ENCODE results near the gene SPEM2.
A peak's percentile ranks its signal among the peaks of the same experiment; 100 is the strongest.

The SPEM2 gene

GRCh38 chr17:7389924-7390910, 35.2 kb upstream of the SPEM2 start:
- Histone ChIP-seq H3K4me3 (ENCODE audit: low read depth, low read length, poor library complexity, severe bottlenecking) (no peak overlapping the region), H3K9me3 (ENCODE audit: low read length) (no peaks in the 10 kb centered on the region), H3K9ac (ENCODE audit: low read length) (no peak overlapping the region), H4K20me1 (ENCODE audit: insufficient read depth, low read length) (no peaks in the 10 kb centered on the region), H3K4me2 (ENCODE audit: low read length) (no peak overlapping the region), H3K36me3 (ENCODE audit: insufficient read depth, low read length) (peaks cover 4% of the 10 kb centered on the region; the same call in 1 of the 2 replicates), H3F3A (ENCODE audit: insufficient read depth, low read length) (no peaks in the 10 kb centered on the region), H2AFZ (ENCODE audit: low read length) (no peak overlapping the region), H3K4me1 (ENCODE audit: insufficient read depth, low read length, severe bottlenecking) (peaks cover 14% of the 10 kb centered on the region), H3K27me3 (ENCODE audit: insufficient read depth, low read length) (no peaks in the 10 kb centered on the region), H3K79me2 (ENCODE audit: insufficient read depth, low read length) (no peaks in the 10 kb centered on the region), H3K27ac (ENCODE audit: low read depth, low read length, poor library complexity, severe bottlenecking) (no peak overlapping the region), H3K9me2 (ENCODE audit: low read depth, low read length) (no peaks in the 10 kb centered on the region)
- no peak for TF ChIP-seq CTCF (IDR thresholded peaks at IDR 0.05; ENCODE audit: low read length)
- TF ChIP-seq EZH2 (IDR thresholded peaks at IDR 0.05; ENCODE audit: borderline replicate concordance, low read length), result no peak

GRCh38 chr17:7391307-7391706, 34.1 kb upstream of the SPEM2 start:
- Histone ChIP-seq H3K36me3 (ENCODE audit: insufficient read depth, low read length) (peaks cover 4% of the 10 kb centered on the region; the same call in 1 of the 2 replicates), H3K27ac (ENCODE audit: low read depth, low read length, poor library complexity, severe bottlenecking) (no peak overlapping the region), H2AFZ (ENCODE audit: low read length) (no peak overlapping the region), H3K4me3 (ENCODE audit: low read depth, low read length, poor library complexity, severe bottlenecking) (no peak overlapping the region), H3K27me3 (ENCODE audit: insufficient read depth, low read length) (no peaks in the 10 kb centered on the region), H3F3A (ENCODE audit: insufficient read depth, low read length) (no peaks in the 10 kb centered on the region), H3K79me2 (ENCODE audit: insufficient read depth, low read length) (no peaks in the 10 kb centered on the region), H3K9me2 (ENCODE audit: low read depth, low read length) (no peaks in the 10 kb centered on the region), H3K9ac (ENCODE audit: low read length) (no peak overlapping the region), H3K9me3 (ENCODE audit: low read length) (no peaks in the 10 kb centered on the region), H3K4me1 (ENCODE audit: insufficient read depth, low read length, severe bottlenecking) (peaks cover 15% of the 10 kb centered on the region), H3K4me2 (ENCODE audit: low read length) (no peak overlapping the region), H4K20me1 (ENCODE audit: insufficient read depth, low read length) (no peaks in the 10 kb centered on the region)
- TF ChIP-seq EZH2 (IDR thresholded peaks at IDR 0.05; ENCODE audit: borderline replicate concordance, low read length) (no peak), CTCF (IDR thresholded peaks at IDR 0.05; ENCODE audit: low read length) (no peak)

GRCh38 chr17:7392696-7393612, 32.5 kb upstream of the SPEM2 start:
- TF ChIP-seq EZH2 (IDR thresholded peaks at IDR 0.05; ENCODE audit: borderline replicate concordance, low read length), result no peak
- TF ChIP-seq CTCF (IDR thresholded peaks at IDR 0.05; ENCODE audit: low read length), result no peak
- H3K4me1 ChIP-seq (ENCODE audit: insufficient read depth, low read length, severe bottlenecking), result peaks cover 15% of the 10 kb centered on the region
- H3K4me2 ChIP-seq (ENCODE audit: low read length), result peak overlapping the region; percentile 80
- H3K27me3 ChIP-seq (ENCODE audit: insufficient read depth, low read length), result no peaks in the 10 kb centered on the region
- H3K9me2 ChIP-seq (ENCODE audit: low read depth, low read length), result no peaks in the 10 kb centered on the region
- H3K9me3 ChIP-seq (ENCODE audit: low read length), result no peaks in the 10 kb centered on the region
- H3K36me3 ChIP-seq (ENCODE audit: insufficient read depth, low read length), result peaks cover under 1% of the 10 kb centered on the region; the same call in 1 of the 2 replicates
- H3K4me3 ChIP-seq (ENCODE audit: low read depth, low read length, poor library complexity, severe bottlenecking), result peak overlapping the region; percentile 70
- H3F3A ChIP-seq (ENCODE audit: insufficient read depth, low read length), result no peaks in the 10 kb centered on the region
- H3K9ac ChIP-seq (ENCODE audit: low read length), result peak overlapping the region; percentile 61; the same call in 1 of the 2 replicates
- no peak overlapping the region for H2AFZ ChIP-seq (ENCODE audit: low read length)
- H4K20me1 ChIP-seq (ENCODE audit: insufficient read depth, low read length), result no peaks in the 10 kb centered on the region
- no peak overlapping the region for H3K27ac ChIP-seq (ENCODE audit: low read depth, low read length, poor library complexity, severe bottlenecking)
- H3K79me2 ChIP-seq (ENCODE audit: insufficient read depth, low read length), result no peaks in the 10 kb centered on the region

All from OCI-LY1 (cell line).